ELF-1 (cell line): ENCODE data around the gene GNA14.
"Not testable (repeated sequence)": the region's sequence is repeated elsewhere in the genome, so short reads cannot be mapped to it uniquely, and the experiment has no call there.

Source experiments
- DNase-seq: peaks from one replicate; pipeline ENCODE4 v3.0.0-alpha.2; 2016; ENCODE audit warnings: low read depth, low spot score

The GNA14 gene

DNA sequence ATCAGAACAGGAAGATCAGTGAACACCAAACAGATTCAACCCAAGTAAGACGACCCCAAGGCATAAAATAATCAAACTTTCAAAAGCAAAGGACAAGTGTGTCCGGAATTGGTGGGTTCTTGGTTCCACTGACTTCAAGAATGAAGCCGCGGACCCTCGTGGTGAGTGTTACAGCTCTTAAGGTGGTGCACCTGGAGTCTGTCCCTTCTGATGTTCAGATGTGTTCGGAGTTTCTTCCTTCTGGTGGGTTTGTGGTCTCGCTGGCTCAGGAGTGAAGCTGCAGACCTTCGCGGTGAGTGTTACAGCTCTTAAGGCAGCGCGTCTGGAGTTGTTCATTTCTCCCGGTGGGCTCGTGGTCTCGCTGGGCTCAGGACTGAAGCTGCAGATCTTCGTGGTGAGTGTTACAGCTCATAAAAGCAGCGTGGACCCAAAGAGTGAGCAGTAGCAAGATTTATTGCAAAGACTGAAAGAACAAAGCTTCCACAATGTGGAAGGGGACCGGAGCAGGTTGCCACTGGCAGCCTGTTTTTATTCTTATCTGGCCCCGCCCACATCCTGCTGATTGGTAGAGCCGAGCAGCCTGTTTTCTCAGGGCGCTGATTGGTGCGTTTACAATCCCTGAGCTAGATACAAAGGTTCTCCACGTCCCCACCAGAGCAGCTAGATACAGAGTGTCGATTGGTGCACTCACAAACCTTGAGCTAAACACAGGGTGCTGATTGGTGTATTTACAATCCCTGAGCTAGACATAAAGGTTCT, 158.5 kb downstream of the GNA14 start:
- not testable (repeated sequence) for DNase-seq

GRCh38 chr9:77488439-77489126, 159.5 kb downstream of the GNA14 start:
- DNase-seq = peak; percentile 27

DNA sequence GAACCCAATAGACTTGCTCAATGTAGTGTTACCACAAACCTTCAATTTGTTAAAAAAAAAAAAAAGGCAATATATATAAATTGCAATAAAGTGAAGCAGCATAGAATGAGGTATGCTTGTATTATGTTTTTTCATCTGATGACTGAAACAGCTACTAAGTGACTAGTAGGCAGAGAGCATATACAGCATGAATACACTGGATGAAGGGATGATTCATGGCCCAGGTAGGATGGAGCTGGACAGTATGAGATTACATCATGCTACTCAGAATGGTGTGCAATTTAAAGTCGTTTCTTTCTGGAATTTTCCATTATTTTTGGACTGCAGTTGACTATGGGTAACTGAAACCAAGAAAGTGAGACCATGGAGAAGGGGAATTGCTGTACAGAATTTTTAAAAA, 161.2 kb downstream of the GNA14 start:
- DNase-seq = no peak

- DNase-seq = no peak
These were observed 161.7 kb downstream of the GNA14 start for GRCh38 chr9:77486463-77486862.

GRCh38 chr9:77475641-77476473, 172.3 kb downstream of the GNA14 start:
- DNase-seq = no peak

DNA sequence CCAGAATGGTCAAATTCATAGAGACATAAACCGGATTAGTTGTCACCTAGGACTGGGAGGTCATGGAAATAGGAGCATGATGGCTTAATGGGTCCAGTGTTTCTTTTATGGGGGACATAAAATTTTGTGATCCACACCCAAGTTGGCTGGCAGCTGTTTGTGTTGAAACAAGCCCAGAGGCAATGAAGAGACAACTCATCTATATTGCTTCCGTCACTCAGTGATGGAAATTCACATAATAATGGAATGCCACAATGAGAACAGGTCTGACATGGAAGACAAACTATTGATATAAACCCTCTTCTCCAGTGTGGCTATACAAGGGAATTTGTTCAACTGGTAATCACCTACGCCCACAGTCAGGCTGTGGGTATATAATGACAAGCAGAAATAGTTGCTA, 173.2 kb downstream of the GNA14 start:
- DNase-seq = no peak

DNA sequence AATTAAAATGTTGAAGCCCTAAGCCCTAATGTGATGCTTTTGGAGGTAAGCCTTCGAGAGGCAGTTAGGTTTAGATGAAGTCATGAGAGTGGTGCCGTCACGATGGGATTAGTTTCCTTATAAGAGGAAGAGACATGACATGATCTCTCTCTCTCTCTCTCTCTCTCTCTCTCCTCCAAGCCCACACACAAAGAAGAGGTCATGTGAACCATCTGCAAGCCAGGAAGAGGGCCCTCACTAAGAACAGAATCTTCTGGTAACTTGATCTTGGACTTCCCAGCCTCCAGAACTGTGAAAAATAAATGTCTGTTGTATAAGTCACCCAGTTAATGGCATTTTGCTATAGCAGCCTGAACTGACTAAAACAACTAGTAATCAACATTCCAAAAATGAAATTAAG, 175.5 kb downstream of the GNA14 start:
- no peak for DNase-seq

DNA sequence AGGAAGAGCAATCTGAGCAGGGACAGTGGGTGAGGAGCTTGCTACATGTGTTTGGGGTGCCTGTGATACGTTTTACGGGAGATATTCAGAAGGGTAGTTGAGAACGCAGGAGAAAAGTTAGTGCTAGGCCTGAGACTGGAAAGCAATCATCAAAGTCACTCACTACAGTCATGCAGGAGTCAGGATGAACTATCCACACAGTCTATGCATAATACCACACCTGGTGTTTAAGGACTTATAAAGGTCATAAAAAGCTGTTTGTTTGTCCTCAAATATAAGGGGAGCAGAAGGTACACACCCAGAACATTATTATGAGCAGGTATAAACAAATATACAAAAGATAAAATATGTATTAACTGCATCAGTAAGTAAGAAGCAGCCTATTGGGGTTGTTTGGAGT, 176.6 kb downstream of the GNA14 start:
- no peak for DNase-seq

DNA sequence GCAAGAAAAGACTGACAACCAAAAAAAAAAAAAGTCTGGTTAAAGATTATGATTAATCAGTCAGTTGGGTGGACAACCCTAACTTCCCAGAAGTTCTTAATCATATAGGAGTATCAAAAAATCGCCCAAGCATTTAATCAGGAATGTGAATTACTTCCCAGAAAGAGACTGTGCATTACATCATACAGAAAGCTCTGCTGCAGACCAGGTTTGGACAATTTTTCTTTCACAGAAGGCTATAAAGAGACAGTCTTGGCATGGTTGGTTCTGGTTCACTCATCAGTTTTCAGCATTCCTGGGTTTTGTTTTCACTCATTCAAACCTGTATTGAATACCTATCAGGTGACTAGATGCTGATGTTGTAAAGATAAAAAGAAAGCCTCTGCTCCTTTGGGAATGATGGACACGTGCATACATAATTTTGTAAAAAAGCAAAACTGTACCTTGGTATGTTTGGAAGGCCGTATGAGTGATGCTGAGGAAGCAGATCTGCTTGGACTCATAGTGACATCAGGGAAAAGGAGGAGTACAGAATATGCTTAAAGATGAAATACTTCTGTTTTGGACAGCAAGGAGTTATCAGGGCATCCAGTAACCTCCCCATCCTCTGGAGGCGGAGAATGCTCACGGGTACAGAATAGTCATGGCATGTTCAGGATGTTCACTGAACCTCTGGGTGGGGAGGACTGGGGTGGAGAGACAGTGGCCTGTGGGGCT, 178.4 kb downstream of the GNA14 start:
- no peak for DNase-seq

DNA sequence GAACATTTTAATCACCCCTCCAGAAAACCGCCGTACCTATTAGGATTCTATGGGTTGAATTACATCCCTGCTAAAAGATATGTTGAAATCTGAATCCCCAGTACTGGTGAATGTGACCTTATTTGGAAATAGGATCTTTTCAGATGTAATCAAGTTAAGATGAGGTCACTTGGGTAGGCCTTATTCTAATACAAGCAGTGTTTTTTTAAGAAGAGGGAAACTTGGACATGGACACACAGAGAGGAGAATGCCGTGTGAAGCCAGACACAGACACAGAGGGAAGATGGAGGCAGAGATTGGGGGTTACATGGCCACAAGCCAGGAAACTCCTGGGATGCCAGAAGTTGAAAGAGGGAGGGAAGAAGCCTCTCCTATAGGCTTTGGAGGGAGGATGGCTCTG, 183.5 kb downstream of the GNA14 start:
- DNase-seq = no peak

- no peak for DNase-seq
These were observed 185.0 kb downstream of the GNA14 start for GRCh38 chr9:77463151-77463550.

- no peak for DNase-seq
These were observed 186.1 kb downstream of the GNA14 start for GRCh38 chr9:77462066-77462465.

- DNase-seq = no peak
These were observed 187.2 kb downstream of the GNA14 start for GRCh38 chr9:77460938-77461337.

- peak; percentile 81 for DNase-seq
These were observed 190.1 kb downstream of the GNA14 start for GRCh38 chr9:77457916-77458592.

- DNase-seq = peak; percentile 80
These were observed 191.2 kb downstream of the GNA14 start for GRCh38 chr9:77456829-77457437.

DNA sequence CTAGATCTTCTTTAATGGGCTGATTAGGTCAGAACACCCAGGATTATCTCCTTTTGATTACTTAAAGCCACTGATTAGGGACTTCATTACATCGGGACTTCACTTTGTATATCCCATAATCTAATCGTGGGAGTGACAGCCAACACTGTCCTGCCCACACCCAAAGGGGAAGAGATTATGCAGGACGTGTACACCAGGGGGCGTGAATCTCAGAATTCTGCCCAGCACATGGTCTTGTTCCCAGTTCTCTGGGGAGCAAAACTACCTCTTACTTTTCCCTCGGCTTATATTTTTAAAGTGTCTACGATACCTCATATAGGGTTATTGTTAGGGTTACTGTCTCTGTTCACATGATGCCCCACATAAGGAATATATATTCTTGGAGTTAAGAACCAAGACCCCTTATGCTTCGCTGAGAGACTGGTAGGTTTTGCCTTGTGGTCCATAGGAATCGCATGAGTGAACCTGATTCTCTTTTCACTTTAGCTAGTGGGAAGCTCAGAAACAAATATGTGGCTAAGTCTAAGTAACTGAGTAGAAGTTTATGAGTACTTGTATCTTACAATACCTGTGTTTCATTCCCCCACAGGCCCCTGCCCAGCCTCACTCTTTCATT, 192.7 kb downstream of the GNA14 start:
- peak; percentile 41 for DNase-seq

GRCh38 chr9:77454663-77455062, 193.5 kb downstream of the GNA14 start:
- DNase-seq = no peak

GRCh38 chr9:77453825-77454647, 194.1 kb downstream of the GNA14 start:
- no peak for DNase-seq

- DNase-seq = no peak
These were observed 196.6 kb downstream of the GNA14 start for GRCh38 chr9:77451507-77451906.
